H1 (cell line): ENCODE data around the gene GOLGA7B. TPM values are rescaled to one million over a fixed set of nuclear protein-coding genes. Genes with fewer than 3 reads are reported as not detected.

Experiments
- POLR2A ChIP-seq, 2 experiments: IDR thresholded peaks; 1 replicate in 1 of 2; 2 replicates in 1 of 2; pipeline ENCODE4 v1.6.1; 2011; ENCODE audit warnings: low read depth in 2 of 2, low read length in 2 of 2, mild to moderate bottlenecking in 2 of 2; ENCODE audit errors: control extremely low read depth in 1 of 2
- polyA plus RNA-seq, 7 experiments: library from polyadenylated mRNA; depleted of rRNA in 3 of 7; stranded (reverse) in 5 of 7; unstranded in 2 of 7; fragments of >200 nt in 5 of 7; fragments of 200-250 nt in 2 of 7; gene quantifications; 1 replicate in 5 of 7; 2 replicates in 1 of 7; 4 replicates in 1 of 7; pipeline versions ENCODE4 v1.2.1 to v1.2.3, GENCODE V29; 2011 to 2013; ENCODE audit warnings: missing spikeins in 2 of 7, mixed read lengths in 2 of 7
- total RNA-seq: library from RNA; stranded (reverse); fragmentation: NEBNext Ultra II Directional; extraction: Animal tissue kit (Norgen Biotek cat#: 25700); gene quantifications from 2 replicates; pipeline ENCODE4 v1.2.1, GENCODE V29; 2021

Gene GOLGA7B
- total and polyA plus RNA-seq, 2 of the 8 experiments (the other 6 are each of a cell fraction or from before 2014, with no cell fraction given), result 0.04 to 0.14 TPM

GRCh38 chr10:97886286-97886685 is 36.6 kb downstream of the GOLGA7B start (continued):
- no peak for TF ChIP-seq POLR2A (IDR thresholded peaks at IDR 0.05; ENCODE audit: control extremely low read depth in 1 of 2, low read depth in 2 of 2, low read length in 2 of 2)
